Activated gamma-delta T cell treated with anti-CD3 and anti-CD28 coated beads, Interleukin-2, amount 50 U/mL, for 16 hours (primary cell): ENCODE measurements around the gene GPR61.

Experiments used
- DNase-seq: peaks from one replicate; pipeline ENCODE4 v3.0.0-alpha.2; 2020; ENCODE audit warnings: low read depth

Gene GPR61

GRCh38 chr1:109509176-109510134, 30.2 kb upstream of the GPR61 start, which contains the start of gene AMIGO1:
Gene AMIGO1, minus strand, starts transcription at chr1:109509727. Its CDS starts 815 bp downstream, at chr1:109508912.
- DNase-seq = peak; percentile 38

- DNase-seq = no peak
Measured at GRCh38 chr1:109513110-109513710, 26.5 kb upstream of the GPR61 start.

- DNase-seq = no peak
Measured at GRCh38 chr1:109514846-109515245, 24.8 kb upstream of the GPR61 start.

GRCh38 chr1:109516872-109517271, 22.8 kb upstream of the GPR61 start:
- no peak for DNase-seq

GRCh38 chr1:109517337-109517736, 22.3 kb upstream of the GPR61 start:
- no peak for DNase-seq

GRCh38 chr1:109521002-109521951, 18.4 kb upstream of the GPR61 start:
- DNase-seq = no peak

GRCh38 chr1:109522026-109522425, 17.6 kb upstream of the GPR61 start:
- DNase-seq = no peak

- DNase-seq = no peak
Measured at GRCh38 chr1:109523706-109524105, 16.0 kb upstream of the GPR61 start.

GRCh38 chr1:109527098-109527811, 12.4 kb upstream of the GPR61 start:
- no peak for DNase-seq

GRCh38 chr1:109527846-109528695, 11.6 kb upstream of the GPR61 start:
- no peak for DNase-seq

- DNase-seq = no peak
Measured at GRCh38 chr1:109528712-109529111, 11.0 kb upstream of the GPR61 start.

- DNase-seq = no peak
Measured at GRCh38 chr1:109529881-109530456, 9.7 kb upstream of the GPR61 start.

GRCh38 chr1:109530457-109531087, 9.1 kb upstream of the GPR61 start:
- no peak for DNase-seq

- DNase-seq = no peak
Measured at GRCh38 chr1:109531380-109531779, 8.3 kb upstream of the GPR61 start.

GRCh38 chr1:109531826-109532364, 7.8 kb upstream of the GPR61 start:
- DNase-seq = no peak

GRCh38 chr1:109532365-109533136, 7.1 kb upstream of the GPR61 start:
- peak; percentile 86 for DNase-seq

GRCh38 chr1:109534307-109534858, 5.3 kb upstream of the GPR61 start:
- DNase-seq = no peak

- no peak for DNase-seq
Measured at GRCh38 chr1:109535481-109535880, 4.2 kb upstream of the GPR61 start.
